ENCODE measurements around the gene SND1.

GRCh38 chr7:128027485-128027980 lies 375.5 kb downstream of the SND1 start:
- TF ChIP-seq, protein P1, sequence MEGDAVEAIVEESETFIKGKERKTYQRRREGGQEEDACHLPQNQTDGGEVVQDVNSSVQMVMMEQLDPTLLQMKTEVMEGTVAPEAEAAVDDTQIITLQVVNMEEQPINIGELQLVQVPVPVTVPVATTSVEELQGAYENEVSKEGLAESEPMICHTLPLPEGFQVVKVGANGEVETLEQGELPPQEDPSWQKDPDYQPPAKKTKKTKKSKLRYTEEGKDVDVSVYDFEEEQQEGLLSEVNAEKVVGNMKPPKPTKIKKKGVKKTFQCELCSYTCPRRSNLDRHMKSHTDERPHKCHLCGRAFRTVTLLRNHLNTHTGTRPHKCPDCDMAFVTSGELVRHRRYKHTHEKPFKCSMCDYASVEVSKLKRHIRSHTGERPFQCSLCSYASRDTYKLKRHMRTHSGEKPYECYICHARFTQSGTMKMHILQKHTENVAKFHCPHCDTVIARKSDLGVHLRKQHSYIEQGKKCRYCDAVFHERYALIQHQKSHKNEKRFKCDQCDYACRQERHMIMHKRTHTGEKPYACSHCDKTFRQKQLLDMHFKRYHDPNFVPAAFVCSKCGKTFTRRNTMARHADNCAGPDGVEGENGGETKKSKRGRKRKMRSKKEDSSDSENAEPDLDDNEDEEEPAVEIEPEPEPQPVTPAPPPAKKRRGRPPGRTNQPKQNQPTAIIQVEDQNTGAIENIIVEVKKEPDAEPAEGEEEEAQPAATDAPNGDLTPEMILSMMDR (IDR thresholded peaks at IDR 0.05), result no peak
- TF ChIP-seq POLR2AphosphoS5 (IDR thresholded peaks at IDR 0.05), result no peak

All from breast epithelium (tissue), 3 donors.